Hepatocyte (in vitro differentiated cells): ENCODE measurements around the gene ART3. TPM values are rescaled to one million over a fixed set of nuclear protein-coding genes. Genes with fewer than 3 reads are reported as not detected.

Experiments
- DNase-seq: peaks from one replicate; pipeline ENCODE4 v3.0.0-alpha.2; 2016; ENCODE audit warnings: low spot score
- H2AFZ ChIP-seq: fragments of 200-600 bp; sonication (generic); 2 replicates; pipeline ENCODE4 v1.6.0; 2016; ENCODE audit warnings: antibody characterized with exemption, mild to moderate bottlenecking
- H3K27ac ChIP-seq: fragments of 200-600 bp; sonication (generic); 2 replicates; pipeline ENCODE4 v1.5.1; 2016; ENCODE audit warnings: mild to moderate bottlenecking
- H3K27me3 ChIP-seq: fragments of 200-600 bp; sonication (generic); 2 replicates; pipeline ENCODE4 v1.6.1; 2016
- H3K36me3 ChIP-seq: fragments of 200-600 bp; sonication (generic); replicated peaks from 2 replicates; pipeline ENCODE4 v1.5.1; 2016; ENCODE audit warnings: low read depth; ENCODE audit not compliant: insufficient read depth
- H3K4me1 ChIP-seq: fragments of 200-600 bp; sonication (generic); 2 replicates; pipeline ENCODE4 v1.5.1; 2016; ENCODE audit warnings: mild to moderate bottlenecking, moderate library complexity; ENCODE audit not compliant: insufficient read depth
- H3K4me2 ChIP-seq: fragments of 200-600 bp; sonication (generic); 2 replicates; pipeline ENCODE4 v1.6.0; 2016
- H3K4me3 ChIP-seq: fragments of 200-600 bp; sonication (generic); 2 replicates; pipeline ENCODE4 v1.5.1; 2016; ENCODE audit warnings: mild to moderate bottlenecking
- H3K79me2 ChIP-seq: fragments of 200-600 bp; sonication (generic); 2 replicates; pipeline ENCODE4 v1.6.0; 2017; ENCODE audit warnings: mild to moderate bottlenecking
- H3K9me2 ChIP-seq: fragments of 200-600 bp; sonication (generic); replicated peaks from 2 replicates; pipeline ENCODE4 v1.6.0; 2017; ENCODE audit warnings: mild to moderate bottlenecking; ENCODE audit not compliant: insufficient read depth
- H3K9me3 ChIP-seq: fragments of 200-600 bp; sonication (generic); 2 replicates; pipeline ENCODE4 v1.5.1; 2016; ENCODE audit warnings: low read depth, mild to moderate bottlenecking
- H4K20me1 ChIP-seq: fragments of 200-600 bp; sonication (generic); 2 replicates; pipeline ENCODE4 v1.6.0; 2016; ENCODE audit warnings: mild to moderate bottlenecking; ENCODE audit not compliant: insufficient read depth, poor library complexity, severe bottlenecking
- EZH2 ChIP-seq: fragments of 200-600 bp; sonication (generic); IDR thresholded peaks from 2 replicates; pipeline ENCODE4 v1.6.1; 2016; ENCODE audit warnings: antibody characterized with exemption, mild to moderate bottlenecking, borderline replicate concordance
- EZH2phosphoT487 ChIP-seq: fragments of 200-600 bp; sonication (generic); IDR thresholded peaks from one replicate; pipeline ENCODE4 v1.6.1; 2018; ENCODE audit warnings: antibody characterized with exemption, mild to moderate bottlenecking, low read depth, moderate library complexity; ENCODE audit not compliant: unreplicated experiment, severe bottlenecking
- WGBS: methylation state at CpG from one replicate; pipeline ENCODE4 v1.1.6; 2016; ENCODE audit warnings: low lambda C conversion rate; ENCODE audit errors: missing lambda C conversion rate; 5-methylcytosine and 5-hydroxymethylcytosine counted together
- polyA plus RNA-seq: library from polyadenylated mRNA; unstranded; fragments of >200 nt; fragmentation: Nextera tagmentation; extraction: Ambion mirVana; gene quantifications from 2 replicates; pipeline ENCODE4 v1.2.1, GENCODE V29; 2016
- total RNA-seq: library from RNA; depleted of rRNA; stranded (reverse); fragments of >200 nt; gene quantifications from 2 replicates; pipeline ENCODE4 v1.2.3, GENCODE V29; 2014
- TF ChIP-seq, protein P1 (sequence below): fragments of 200-600 bp; sonication (generic); IDR thresholded peaks from 2 replicates; pipeline ENCODE4 v1.5.1; 2016; ENCODE audit warnings: antibody characterized with exemption, mild to moderate bottlenecking; ENCODE audit not compliant: poor library complexity

ART3 gene
- total and polyA plus RNA-seq, 2 experiments from 2014 or later, result 0.90 to 2.8 TPM

DNA sequence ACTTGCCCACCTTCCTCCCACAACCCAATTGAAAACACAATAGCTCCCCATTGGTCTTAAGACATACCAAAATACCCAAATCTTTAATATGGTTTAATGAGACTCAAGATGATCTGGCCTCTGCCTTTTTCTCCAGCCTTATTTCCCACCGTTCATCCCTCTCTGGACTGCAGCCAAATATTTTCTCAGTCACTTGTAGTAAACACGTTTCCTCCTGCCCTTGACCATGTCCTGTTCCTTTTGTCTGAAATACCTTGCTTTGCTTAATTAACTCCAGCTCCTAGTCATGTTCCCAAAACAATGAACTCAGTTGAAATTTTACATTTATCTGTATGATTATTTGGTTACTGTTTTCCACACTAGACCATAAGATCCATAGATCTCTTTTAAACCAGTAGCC lies 82.1 kb downstream of the ART3 start:
- TF ChIP-seq EZH2phosphoT487 (no peak), EZH2 (no peak)
- TF ChIP-seq, protein P1, sequence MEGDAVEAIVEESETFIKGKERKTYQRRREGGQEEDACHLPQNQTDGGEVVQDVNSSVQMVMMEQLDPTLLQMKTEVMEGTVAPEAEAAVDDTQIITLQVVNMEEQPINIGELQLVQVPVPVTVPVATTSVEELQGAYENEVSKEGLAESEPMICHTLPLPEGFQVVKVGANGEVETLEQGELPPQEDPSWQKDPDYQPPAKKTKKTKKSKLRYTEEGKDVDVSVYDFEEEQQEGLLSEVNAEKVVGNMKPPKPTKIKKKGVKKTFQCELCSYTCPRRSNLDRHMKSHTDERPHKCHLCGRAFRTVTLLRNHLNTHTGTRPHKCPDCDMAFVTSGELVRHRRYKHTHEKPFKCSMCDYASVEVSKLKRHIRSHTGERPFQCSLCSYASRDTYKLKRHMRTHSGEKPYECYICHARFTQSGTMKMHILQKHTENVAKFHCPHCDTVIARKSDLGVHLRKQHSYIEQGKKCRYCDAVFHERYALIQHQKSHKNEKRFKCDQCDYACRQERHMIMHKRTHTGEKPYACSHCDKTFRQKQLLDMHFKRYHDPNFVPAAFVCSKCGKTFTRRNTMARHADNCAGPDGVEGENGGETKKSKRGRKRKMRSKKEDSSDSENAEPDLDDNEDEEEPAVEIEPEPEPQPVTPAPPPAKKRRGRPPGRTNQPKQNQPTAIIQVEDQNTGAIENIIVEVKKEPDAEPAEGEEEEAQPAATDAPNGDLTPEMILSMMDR, result no peak
- Histone ChIP-seq H4K20me1 (no peaks in the 10 kb centered on the region), H3K79me2 (no peaks in the 10 kb centered on the region), H3K27me3 (no peaks in the 10 kb centered on the region), H3K4me1 (no peaks in the 10 kb centered on the region), H3K9me2 (no peaks in the 10 kb centered on the region), H3K4me3 (no peak overlapping the region), H3K4me2 (no peak overlapping the region), H3K27ac (no peak overlapping the region), H3K9me3 (no peaks in the 10 kb centered on the region), H3K36me3 (no peaks in the 10 kb centered on the region), H2AFZ (no peak overlapping the region)
- 40% methylated on average over 2 of the region's 2 CpGs for WGBS
- no peak for DNase-seq

DNA sequence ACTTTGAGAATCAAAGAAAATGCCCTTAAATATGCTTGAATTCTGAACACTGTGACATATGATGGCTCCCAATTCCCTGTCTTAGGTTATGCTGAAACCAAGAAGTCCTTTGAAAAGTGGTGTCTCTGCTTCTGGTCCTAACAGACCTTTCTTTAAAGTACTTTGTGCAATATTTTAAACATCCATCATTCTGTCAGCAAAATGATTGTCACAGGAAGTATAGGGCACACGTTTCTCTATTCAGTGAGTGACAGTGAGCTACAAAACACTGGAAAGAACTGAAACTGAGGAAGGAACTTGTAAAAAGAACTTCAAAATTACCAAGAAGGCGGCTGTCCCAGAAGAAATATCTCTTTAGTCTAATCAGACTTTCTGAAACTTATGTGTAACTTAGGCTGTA lies 85.8 kb downstream of the ART3 start:
- DNase-seq, result no peak
- H3K9me3 ChIP-seq, result no peaks in the 10 kb centered on the region
- no peak overlapping the region for H3K4me2 ChIP-seq
- no peaks in the 10 kb centered on the region for H3K79me2 ChIP-seq
- no peaks in the 10 kb centered on the region for H4K20me1 ChIP-seq
- TF ChIP-seq, protein P1, result no peak
- TF ChIP-seq EZH2phosphoT487 (no peak), EZH2 (no peak)
- H3K36me3 ChIP-seq, result no peaks in the 10 kb centered on the region
- H3K4me1 ChIP-seq, result no peaks in the 10 kb centered on the region
- H3K27ac ChIP-seq, result no peak overlapping the region
- WGBS, result 34% methylated on average over 2 of the region's 2 CpGs
- H3K9me2 ChIP-seq, result no peaks in the 10 kb centered on the region
- no peak overlapping the region for H3K4me3 ChIP-seq
- no peaks in the 10 kb centered on the region for H3K27me3 ChIP-seq
- no peak overlapping the region for H2AFZ ChIP-seq

Other genes with a start within 250 kb of the ART3 start
- not detected in 2 replicates for gene PPEF2, start 172.3 kb upstream of the ART3 start, total RNA-seq
- not detected in 2 replicates for gene PPEF2, start 172.3 kb upstream of the ART3 start, polyA plus RNA-seq
- 41.0 and 62.5 TPM in 2 replicates for gene NAAA, start 133.7 kb upstream of the ART3 start, total RNA-seq
- 18.4 and 21.8 TPM in 2 replicates for gene NAAA, start 133.7 kb upstream of the ART3 start, polyA plus RNA-seq
- 33.8 and 43.3 TPM in 2 replicates for gene SDAD1, start 83.8 kb upstream of the ART3 start, total RNA-seq
- 35.3 and 36.0 TPM in 2 replicates for gene SDAD1, start 83.8 kb upstream of the ART3 start, polyA plus RNA-seq
- not detected in 2 replicates for gene CXCL9, start 67.2 kb upstream of the ART3 start, total RNA-seq
- not detected in 2 replicates for gene CXCL9, start 67.2 kb upstream of the ART3 start, polyA plus RNA-seq
- 2.8 and 3.7 TPM in 2 replicates for gene CXCL10, start 51.2 kb upstream of the ART3 start, total RNA-seq
- 3.3 and 7.4 TPM in 2 replicates for gene CXCL10, start 51.2 kb upstream of the ART3 start, polyA plus RNA-seq
- gene CXCL11, start 38.6 kb upstream of the ART3 start, total RNA-seq, result not detected in 2 replicates
- gene CXCL11, start 38.6 kb upstream of the ART3 start, polyA plus RNA-seq, result not detected in 2 replicates
- 40.9 and 43.3 TPM in 2 replicates for gene NUP54, start 73.7 kb downstream of the ART3 start, total RNA-seq
- 20.6 and 31.1 TPM in 2 replicates for gene NUP54, start 73.7 kb downstream of the ART3 start, polyA plus RNA-seq
- gene SCARB2, start 139.1 kb downstream of the ART3 start, total RNA-seq, result 244 and 246 TPM in 2 replicates
- gene SCARB2, start 139.1 kb downstream of the ART3 start, polyA plus RNA-seq, result 85.8 and 131 TPM in 2 replicates
- gene FAM47E, start 177.0 kb downstream of the ART3 start, total RNA-seq, result 5.9 and 9.3 TPM in 2 replicates
- gene FAM47E, start 177.0 kb downstream of the ART3 start, polyA plus RNA-seq, result 8.9 and 11.1 TPM in 2 replicates
- 26.5 and 34.2 TPM in 2 replicates for gene STBD1, start 232.0 kb downstream of the ART3 start, total RNA-seq
- 25.3 and 29.7 TPM in 2 replicates for gene STBD1, start 232.0 kb downstream of the ART3 start, polyA plus RNA-seq